K562 (cell line): ENCODE data around the gene KMT2C. TPM values are rescaled to one million over a fixed set of nuclear protein-coding genes. Genes with fewer than 3 reads are reported as not detected.

Experiments
- ARID3B ChIP-seq: fragments of 250-450 bp; sonication (Bioruptor Pico); IDR thresholded peaks from 2 replicates; pipeline ENCODE4 v1.4.0; 2020; ENCODE audit warnings: borderline replicate concordance
- BHLHE40 ChIP-seq: IDR thresholded peaks from 2 replicates; pipeline ENCODE4 v1.6.1; 2011; ENCODE audit warnings: low read length, improper control_type of control experiment
- CBFA2T2 ChIP-seq: fragments of 450-650 bp; conservative IDR thresholded peaks from 2 replicates; pipeline ENCODE4 v1.6.1; 2017; ENCODE audit warnings: mild to moderate bottlenecking
- KLF6 ChIP-seq: fragments of 250-450 bp; sonication (Bioruptor Pico); IDR thresholded peaks from 2 replicates; pipeline ENCODE4 v1.4.0; 2020; ENCODE audit warnings: mild to moderate bottlenecking, moderate library complexity, borderline replicate concordance
- NUFIP1 ChIP-seq: fragments of 450-650 bp; IDR thresholded peaks from 2 replicates; pipeline ENCODE4 v1.6.1; 2018; ENCODE audit not compliant: partially characterized antibody
- SREBF2 ChIP-seq: sonication (generic); formaldehyde crosslinking; IDR thresholded peaks from 2 replicates; pipeline ENCODE4 v1.4.0; 2020; ENCODE audit warnings: mild to moderate bottlenecking, missing genetic modification reagents
- TRIM25 ChIP-seq: fragments of 450-650 bp; IDR thresholded peaks from 2 replicates; pipeline ENCODE4 v1.7.0; 2016; ENCODE audit warnings: borderline replicate concordance
- XRCC4 ChIP-seq: IDR thresholded peaks from one replicate; pipeline ENCODE4 v1.6.1; 2011; ENCODE audit not compliant: insufficient read depth, insufficient read length; ENCODE audit errors: extremely low read depth
- ZNF263 ChIP-seq: sonication (generic); formaldehyde crosslinking; IDR thresholded peaks from 2 replicates; pipeline ENCODE4 v1.8.0; 2022; ENCODE audit warnings: mild to moderate bottlenecking, missing genetic modification reagents, borderline replicate concordance
- ZNF318 ChIP-seq, 2 experiments: fragments of 450-650 bp; IDR thresholded peaks; 2 replicates each; pipeline ENCODE4 v1.6.1; 2016; ENCODE audit warnings: mild to moderate bottlenecking in 2 of 2, borderline replicate concordance in 1 of 2, low read depth in 1 of 2, moderate library complexity in 1 of 2
- polyA plus RNA-seq, 8 experiments: library from polyadenylated mRNA; depleted of rRNA in 4 of 8; stranded (reverse) in 5 of 8; unstranded in 3 of 8; fragments of >200 nt; fragmentation: Nextera tagmentation in 2 of 8; fragmentation: Illumina TruSeq in 1 of 8; extraction: Ambion mirVana in 2 of 8; extraction: Trizol in 1 of 8; gene quantifications; 2 replicates each; pipeline versions ENCODE4 v1.2.1 to v1.2.3, GENCODE V29; 2011 to 2014; ENCODE audit warnings: inconsistent platforms in 1 of 8, missing spikeins in 1 of 8
- total RNA-seq, 7 experiments: library from RNA; depleted of rRNA in 6 of 7; stranded (reverse); fragments of >200 nt in 6 of 7; fragmentation: Illumina TruSeq in 2 of 7; extraction: Trizol in 2 of 7; gene quantifications; 2 replicates each; pipeline versions ENCODE4 v1.2.1 to v1.2.3, GENCODE V29; 2011 to 2021; ENCODE audit warnings: low replicate concordance in 1 of 7
- TF ChIP-seq, protein P1 (sequence below): conservative IDR thresholded peaks from 2 replicates; pipeline ENCODE4 v1.6.1; 2011; ENCODE audit warnings: low read depth, mild to moderate bottlenecking, low read length; ENCODE audit not compliant: control insufficient read depth
- TF ChIP-seq, protein P2 (sequence below): sonication (generic); formaldehyde crosslinking; IDR thresholded peaks from 2 replicates; pipeline ENCODE4 v1.8.1; 2023; ENCODE audit warnings: mild to moderate bottlenecking, missing genetic modification reagents

The KMT2C gene
- total and polyA plus RNA-seq, 9 of the 15 experiments (the other 6 are each of a cell fraction or from before 2014, with no cell fraction given): 4.9 to 67.8 (median 27.1) TPM

GRCh38 chr7:152231089-152231488, 204.7 kb downstream of the KMT2C start (continued):
- TF ChIP-seq ZNF318 (IDR thresholded peaks at IDR 0.05; ENCODE audit: borderline replicate concordance in 1 of 2, low read depth in 1 of 2) (no peak), KLF6 (no peak), CBFA2T2 (no peak), SREBF2 (CRISPR knock-in tag) (no peak), XRCC4 (no peak), ZNF263 (no peak), BHLHE40 (no peak), TRIM25 (no peak), ARID3B (no peak), NUFIP1 (no peak)
- TF ChIP-seq, protein P1, sequence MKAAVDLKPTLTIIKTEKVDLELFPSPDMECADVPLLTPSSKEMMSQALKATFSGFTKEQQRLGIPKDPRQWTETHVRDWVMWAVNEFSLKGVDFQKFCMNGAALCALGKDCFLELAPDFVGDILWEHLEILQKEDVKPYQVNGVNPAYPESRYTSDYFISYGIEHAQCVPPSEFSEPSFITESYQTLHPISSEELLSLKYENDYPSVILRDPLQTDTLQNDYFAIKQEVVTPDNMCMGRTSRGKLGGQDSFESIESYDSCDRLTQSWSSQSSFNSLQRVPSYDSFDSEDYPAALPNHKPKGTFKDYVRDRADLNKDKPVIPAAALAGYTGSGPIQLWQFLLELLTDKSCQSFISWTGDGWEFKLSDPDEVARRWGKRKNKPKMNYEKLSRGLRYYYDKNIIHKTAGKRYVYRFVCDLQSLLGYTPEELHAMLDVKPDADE: no peak
- TF ChIP-seq, protein P2, sequence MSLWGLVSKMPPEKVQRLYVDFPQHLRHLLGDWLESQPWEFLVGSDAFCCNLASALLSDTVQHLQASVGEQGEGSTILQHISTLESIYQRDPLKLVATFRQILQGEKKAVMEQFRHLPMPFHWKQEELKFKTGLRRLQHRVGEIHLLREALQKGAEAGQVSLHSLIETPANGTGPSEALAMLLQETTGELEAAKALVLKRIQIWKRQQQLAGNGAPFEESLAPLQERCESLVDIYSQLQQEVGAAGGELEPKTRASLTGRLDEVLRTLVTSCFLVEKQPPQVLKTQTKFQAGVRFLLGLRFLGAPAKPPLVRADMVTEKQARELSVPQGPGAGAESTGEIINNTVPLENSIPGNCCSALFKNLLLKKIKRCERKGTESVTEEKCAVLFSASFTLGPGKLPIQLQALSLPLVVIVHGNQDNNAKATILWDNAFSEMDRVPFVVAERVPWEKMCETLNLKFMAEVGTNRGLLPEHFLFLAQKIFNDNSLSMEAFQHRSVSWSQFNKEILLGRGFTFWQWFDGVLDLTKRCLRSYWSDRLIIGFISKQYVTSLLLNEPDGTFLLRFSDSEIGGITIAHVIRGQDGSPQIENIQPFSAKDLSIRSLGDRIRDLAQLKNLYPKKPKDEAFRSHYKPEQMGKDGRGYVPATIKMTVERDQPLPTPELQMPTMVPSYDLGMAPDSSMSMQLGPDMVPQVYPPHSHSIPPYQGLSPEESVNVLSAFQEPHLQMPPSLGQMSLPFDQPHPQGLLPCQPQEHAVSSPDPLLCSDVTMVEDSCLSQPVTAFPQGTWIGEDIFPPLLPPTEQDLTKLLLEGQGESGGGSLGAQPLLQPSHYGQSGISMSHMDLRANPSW: no peak
